ELF-1 (cell line): ENCODE data around the gene IQCH.
"Not testable (repeated sequence)": the region's sequence is repeated elsewhere in the genome, so short reads cannot be mapped to it uniquely, and the experiment has no call there.

Source experiments
- DNase-seq: peaks from one replicate; pipeline ENCODE4 v3.0.0-alpha.2; 2016; ENCODE audit warnings: low read depth, low spot score

IQCH gene

DNA sequence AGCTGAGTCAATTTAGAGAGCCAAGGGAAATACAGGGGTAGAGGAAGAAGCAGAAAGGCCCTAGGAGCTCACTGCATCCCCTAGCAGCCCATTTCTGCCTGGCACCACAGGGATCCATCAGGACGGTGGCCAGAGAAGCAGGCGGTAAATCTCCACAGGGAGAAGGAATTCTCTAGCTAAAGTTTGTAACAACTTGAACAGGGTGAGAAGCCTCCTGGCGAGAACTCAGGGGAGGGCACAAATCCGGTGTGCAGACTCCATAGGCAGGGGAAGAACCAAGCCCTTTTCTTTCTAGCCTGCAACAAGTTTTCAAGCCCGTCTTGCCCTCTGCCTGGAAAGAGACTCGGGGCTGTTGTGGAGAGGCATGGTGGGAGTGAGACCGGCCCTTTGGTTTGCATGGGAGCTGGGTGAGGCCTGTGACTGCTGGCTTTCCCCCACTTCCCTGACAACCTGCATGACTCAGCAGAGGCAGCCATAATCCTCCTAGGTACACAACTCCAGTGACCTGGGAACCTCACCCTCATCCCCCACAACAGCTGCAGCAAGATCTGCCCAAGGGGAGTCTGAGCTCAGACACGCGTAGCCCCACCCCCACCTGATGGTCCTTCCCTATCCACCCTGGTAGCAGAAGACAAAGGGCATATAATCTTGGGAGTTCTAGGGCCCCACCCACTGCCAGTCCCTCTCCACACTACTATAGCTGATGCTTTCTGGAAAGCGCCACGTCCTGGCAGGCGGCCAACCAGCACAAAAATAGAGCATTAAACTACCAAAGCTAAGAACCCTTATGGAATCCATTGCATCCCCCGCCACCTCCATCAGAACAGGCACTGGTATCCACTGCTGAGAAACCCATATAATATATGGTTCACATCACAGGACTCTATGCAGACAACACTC lies 182.0 kb downstream of the IQCH start:
- DNase-seq = peak; percentile 22

DNA sequence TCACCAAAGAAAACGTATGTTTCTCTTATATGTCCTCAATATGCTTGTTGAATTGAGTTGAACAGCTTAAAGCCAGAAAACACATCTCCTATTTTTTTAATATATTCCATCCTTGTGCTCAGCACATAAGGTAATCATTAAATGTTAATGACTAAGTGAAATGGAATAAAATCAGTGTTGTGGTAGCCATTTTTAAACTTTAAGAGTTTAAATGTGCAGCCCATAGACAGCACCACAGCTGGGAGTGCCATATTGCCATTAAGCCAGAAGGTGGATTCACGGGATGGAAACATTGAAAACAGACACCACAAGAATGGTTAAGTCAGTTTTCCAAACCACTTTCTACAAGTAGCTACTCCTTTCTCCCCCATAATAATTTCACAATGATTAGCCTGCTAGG lies 189.5 kb downstream of the IQCH start:
- no peak for DNase-seq

DNA sequence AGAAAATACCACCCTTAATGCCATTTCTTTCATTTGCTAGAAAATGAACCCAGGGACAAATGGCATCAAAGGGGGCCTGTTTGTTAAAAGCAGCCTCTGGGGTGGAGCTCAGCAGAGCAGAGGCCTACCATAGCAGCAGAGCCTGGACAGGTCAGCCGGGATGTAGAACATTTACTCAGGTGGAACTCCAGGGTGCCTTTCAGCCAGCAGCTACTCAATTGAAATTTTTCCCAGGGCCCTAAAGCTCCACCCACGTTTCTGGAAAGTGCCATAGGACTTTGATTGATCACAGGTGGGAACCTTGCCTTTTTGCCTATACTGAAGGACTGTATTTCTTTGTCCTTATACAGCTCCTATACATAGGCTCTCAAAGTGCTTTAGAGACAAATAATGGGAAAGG lies 191.9 kb downstream of the IQCH start:
- DNase-seq = peak; percentile 53

DNA sequence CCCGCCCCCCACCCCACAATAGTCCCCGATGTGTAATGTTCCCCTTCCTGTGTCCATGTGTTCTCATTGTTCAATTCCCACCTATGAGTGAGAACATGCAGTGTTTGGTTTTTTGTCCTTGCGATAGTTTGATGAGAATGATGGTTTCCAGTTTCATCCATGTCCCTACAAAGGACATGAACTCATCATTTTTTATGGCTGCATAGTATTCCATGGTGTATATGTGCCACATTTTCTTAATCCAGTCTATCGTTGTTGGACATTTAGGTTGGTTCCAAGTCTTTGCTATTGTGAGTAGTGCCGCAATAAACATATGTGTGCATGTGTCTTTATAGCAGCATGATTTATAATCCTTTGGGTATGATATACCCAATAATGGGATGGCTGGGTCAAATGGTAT lies 193.8 kb downstream of the IQCH start:
- not testable (repeated sequence) for DNase-seq

DNA sequence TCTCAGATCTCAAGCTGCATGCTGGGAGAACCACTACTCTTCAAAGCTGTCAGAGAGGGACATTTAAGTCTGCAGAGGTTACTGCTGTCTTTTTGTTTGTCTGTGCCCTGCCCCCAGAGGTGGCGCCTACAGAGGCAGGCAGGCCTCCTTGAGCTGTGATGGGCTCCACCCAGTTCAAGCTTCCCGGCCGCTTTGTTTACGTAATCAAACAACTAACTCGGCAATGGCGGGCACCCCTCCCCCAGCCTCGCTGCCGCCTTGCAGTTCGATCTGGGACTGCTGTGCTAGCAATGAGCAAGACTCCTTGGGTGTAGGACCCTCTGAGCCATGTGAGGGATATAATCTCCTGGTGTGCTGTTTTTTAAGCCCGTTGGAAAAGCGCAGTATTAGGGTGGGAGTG lies 199.1 kb downstream of the IQCH start:
- not testable (repeated sequence) for DNase-seq

DNA sequence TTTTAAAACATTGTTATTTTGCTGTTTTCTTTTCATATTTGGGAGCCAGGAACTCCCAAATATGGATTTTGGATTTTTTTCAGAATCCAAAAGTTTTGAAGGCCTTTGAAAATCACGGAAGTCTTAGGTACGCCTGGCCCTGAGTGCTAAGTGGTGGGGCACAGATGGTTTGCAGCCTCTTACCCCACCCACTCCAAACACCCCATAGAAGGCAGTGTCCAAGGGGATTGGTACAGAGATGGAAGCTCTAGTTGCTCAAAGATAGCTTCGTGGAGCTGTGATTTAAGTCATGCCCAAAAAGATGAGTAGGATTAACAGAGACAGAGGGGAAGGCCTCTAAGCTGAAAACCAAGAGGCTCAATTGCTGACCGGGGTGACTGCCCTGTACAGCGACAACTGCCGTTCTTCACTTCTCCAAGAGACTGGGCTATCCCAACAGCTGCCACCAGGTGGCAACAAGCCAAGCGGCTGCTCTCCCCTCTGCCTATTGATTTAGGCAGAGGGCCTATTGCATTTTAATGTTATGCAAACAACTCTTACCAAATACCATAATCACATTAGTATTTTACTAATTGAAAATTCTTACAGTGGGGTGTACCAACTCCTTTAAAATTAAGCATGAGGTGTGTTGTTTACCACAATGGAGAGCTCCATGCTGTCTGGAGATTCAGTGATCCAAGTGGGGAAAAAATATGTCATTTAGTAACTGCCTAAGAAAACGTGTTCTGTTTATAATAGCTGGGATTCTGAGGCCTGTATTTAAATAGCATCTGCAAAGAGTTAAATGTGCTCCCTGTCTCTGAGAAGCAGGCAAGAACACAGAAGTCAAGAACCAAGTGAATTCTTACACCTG lies 202.3 kb downstream of the IQCH start:
- peak; percentile 77 for DNase-seq

DNA sequence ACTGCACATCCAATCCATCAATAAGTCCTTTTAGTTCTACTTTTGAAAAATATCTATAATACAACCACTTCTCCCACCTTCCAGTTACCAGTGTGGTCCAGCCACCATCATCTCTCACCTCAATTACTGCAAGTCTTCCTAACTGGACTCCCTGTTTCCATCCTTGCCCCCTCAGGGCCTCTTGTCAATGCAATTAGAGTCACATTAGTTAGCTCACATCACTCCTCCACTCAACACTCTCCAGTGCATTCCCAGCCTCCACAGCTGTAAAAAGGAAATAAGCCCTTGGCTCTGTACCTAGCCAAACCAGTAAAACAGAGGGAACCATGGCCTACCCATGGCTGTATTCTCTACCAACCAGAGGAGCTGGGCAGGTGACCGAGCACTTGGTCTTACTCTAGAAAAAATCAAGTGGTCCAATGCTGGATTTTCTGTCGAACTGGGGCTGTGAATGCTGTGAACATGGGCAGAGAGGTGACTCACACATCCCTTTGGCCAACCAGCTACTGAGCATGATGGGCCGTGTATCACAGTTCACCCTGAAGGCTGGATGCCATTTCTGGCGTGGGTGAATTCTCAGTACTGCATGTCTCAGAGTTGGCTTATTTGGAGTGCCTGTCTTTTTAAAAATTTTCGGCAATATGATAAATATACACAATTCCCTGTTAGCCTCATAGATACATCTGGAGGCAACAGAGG lies 203.9 kb downstream of the IQCH start:
- peak; percentile 55 for DNase-seq

DNA sequence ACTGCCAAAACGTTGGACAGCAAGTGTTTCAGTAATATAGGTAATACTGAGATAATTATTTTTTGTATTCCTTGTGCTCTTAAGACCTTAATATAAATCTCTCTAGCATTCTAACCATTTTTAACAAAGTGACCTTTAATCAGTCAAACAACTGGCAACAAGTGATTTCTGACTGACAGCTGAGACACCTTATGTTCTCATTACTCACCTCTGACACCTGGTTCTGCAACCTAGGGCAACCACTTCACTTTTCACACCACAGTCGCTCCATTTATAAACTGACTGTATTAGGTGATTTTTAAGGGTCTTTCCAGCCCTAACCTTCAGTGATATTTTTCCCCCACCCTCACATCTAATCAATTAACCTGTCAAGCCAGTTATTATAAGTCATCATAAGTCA lies 205.9 kb downstream of the IQCH start:
- no peak for DNase-seq

DNA sequence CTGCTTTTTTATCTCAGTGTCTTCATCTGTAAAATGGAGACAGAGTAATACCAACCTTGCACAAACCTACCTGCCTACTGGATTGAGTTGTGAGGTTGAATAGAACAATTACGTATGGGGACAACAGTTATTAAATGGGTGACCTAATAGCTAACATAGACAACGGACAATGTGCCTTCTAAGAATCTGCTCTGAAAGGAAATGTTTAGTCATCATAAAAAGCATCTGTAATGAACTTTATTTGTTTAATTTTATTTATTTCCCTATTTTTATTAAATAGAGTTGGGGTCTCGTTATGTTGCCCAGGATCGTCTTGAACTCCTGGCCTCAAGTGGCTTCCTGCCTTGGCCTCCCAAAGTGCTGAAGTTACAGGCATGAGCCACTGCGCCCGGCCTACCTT lies 207.1 kb downstream of the IQCH start:
- DNase-seq = no peak

DNA sequence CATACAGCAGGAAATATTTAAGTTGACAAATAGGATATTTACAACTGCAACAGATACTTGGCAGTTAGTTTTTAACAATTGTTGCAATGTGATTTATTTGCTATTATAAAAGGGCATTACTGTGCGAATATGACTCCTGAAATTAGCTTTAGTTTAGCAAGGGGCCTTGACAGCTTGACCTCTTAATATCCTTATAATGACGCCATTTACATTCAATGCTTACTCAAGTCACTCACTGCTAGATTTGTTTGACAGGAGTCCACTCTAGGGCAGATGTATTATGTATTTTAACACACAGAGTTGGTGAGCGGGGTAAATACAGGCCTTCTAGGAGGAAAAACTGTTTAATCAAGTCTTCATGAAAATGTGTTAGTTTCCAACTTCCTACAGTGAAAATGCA lies 208.3 kb downstream of the IQCH start:
- DNase-seq = no peak

DNA sequence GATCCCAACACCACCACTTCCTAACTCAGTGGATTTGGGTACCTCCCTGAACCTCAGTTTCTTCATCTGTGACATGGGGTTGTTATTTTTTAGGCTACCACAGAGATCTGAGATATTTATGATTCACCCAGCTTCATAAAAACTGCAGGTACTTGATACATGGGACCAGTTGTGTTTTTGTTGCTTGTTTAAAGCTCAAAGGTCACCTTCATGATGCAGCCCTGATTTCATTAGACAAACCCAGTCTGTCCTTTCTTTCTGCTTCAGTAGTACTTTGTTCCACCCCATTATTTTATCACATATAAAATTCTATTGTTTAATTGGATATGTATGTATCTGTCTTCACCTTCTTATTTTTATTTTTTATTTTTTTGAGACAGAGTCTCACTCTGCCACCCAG lies 208.9 kb downstream of the IQCH start:
- no peak for DNase-seq

DNA sequence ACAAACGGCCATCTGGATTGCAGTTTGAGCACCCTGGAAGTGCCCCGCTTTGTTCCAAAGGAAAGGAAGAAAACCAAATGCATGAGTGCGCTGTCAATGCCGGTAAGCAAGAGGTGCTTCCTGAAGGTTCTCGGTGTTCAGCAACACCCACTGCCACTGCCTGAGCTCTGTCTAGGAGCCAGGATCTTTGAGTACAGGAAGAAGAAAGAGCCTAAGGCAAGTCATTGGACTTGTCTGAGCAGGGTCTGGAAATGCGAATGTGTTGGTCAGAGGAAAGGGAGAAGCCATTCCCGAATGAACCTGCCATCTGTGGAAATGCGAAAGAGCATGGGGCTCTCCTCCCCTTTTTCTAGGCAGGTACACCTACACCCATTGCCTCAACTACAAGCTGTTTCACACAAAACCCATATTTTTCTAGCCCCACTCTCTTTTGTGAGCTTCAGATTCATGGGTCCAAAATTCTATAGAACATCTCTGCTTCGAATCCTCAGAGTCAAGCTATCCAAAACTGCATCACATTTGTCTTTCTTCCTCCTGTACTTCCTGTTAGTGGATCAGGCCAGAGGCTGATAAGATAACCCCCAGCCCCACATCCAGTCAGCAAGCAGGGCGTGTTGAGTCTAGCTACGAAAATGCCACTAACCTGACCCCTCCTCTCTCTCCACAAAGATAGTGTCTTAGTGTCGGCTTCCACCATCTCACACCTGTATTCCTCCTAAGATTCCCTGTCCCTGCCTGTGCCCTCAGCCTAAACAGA lies 210.8 kb downstream of the IQCH start:
- peak; percentile 34 for DNase-seq

DNA sequence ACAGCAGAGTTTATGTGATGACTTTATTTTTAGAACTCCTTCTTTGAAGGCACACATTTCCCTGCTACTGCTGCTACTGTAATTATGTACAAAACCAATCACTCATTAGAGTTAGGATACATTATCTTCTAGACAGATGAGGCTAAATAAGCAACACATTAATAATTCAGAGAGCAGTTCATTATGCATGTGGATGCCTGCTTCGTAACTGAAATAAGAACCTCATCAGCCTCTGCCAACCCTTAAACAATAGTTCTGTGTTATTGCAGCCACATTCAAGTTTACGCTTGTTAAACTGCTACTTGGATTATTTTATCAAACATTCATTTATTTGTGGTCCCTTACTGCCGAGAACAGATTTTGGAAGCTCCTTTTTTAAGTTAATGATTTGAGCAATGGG lies 213.8 kb downstream of the IQCH start:
- no peak for DNase-seq

DNA sequence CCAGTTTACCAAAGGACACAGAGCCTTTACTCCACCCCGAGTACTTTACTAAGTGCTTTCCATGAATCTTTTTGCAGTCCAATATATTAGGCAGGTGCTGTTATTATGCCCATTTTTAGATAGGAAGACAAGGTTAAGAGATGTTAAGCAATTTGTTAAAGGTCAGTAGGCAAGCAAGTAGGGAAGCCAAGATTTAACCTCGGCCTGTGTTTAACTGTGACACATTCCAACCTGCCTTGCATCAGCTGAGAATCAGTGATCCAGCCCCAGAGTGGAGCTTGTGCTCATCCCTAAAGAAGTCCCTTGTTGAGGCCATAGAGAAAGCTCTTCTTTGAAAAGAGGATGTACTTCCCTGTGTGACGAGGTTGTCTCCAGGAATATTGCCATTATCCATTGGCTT lies 215.1 kb downstream of the IQCH start:
- DNase-seq = no peak

DNA sequence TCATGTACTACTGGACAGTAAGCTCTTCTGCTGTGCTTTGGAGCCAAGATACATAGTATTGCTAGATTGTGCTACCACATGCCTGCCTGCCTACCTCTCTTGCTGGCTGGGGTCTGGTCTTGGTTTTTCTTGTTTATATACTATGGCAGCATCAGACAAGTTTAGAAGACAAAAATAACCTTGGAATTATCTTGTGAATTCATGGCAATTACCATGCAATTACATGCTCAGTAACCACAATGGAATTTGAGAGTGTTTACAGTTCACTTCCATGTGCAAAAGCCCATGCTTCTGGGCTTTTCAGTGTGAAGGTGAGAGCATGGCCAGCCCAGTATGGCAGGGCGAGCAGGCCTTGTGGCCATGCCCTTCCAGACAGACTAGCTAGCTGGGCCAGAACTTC lies 218.4 kb downstream of the IQCH start:
- no peak for DNase-seq

DNA sequence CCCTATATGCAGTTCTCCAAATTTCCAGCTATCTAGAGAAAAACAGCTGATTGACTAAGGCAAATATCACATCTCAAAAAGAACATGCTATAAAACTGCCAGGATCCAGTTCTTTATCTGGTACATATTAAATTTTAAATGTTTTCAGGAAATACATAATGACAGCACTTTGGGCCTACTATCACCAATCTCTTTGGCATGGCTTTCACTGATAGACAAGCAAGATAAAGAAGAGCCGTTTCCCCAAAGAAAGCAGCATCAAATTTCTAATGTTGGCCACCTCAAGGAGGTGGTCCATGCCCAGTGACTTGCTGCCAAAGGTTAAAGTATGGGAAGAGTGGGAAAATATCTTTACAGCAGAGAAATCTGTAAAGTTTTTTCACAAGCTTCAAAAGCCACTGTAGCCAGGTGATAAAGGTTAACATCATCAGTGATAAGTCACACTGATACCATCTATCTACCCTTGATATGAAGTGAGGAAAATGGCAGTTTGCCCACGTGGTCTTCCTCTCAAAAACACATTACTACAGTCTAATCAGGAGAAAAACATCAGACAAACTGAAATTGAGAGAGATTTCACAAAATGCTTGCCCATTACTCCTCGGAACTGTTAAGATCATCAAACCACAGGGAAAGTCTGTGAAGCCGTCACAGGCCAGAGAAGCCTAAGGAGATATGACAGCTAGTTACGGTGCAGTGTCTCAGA lies 220.0 kb downstream of the IQCH start:
- DNase-seq = no peak

DNA sequence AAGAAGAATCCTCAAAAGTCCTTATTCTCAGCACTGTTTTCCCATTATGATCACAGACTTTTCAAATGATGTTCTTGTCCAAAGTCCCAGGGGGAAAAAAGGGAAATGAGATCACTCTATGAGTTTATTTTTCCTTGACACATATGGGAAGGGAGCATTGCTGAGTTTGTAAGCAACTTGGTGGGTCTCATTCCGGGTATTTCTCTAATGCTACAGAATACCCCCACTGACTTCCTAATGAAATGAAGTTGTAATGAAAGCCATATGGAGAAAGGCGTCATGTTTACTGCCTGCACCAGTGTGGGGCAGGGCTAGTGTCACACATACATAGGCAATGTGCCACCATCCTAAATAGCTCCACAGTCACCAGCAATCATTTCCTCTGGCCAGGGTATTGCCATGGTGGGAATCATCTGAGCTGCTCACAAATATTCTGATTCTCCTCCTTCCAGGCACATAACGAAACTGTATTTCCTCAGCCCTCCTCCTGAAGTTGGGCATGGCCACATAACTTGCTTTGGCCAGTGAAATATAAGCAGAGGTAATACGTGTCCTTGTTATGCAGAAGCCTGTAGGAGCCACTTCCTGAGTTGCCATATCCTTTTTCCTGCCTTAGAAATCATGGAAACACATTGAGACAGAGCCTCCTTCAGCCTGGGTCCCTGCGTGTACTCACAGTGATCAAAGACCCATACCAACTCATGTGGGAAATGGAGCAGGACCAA lies 225.4 kb downstream of the IQCH start:
- no peak for DNase-seq

DNA sequence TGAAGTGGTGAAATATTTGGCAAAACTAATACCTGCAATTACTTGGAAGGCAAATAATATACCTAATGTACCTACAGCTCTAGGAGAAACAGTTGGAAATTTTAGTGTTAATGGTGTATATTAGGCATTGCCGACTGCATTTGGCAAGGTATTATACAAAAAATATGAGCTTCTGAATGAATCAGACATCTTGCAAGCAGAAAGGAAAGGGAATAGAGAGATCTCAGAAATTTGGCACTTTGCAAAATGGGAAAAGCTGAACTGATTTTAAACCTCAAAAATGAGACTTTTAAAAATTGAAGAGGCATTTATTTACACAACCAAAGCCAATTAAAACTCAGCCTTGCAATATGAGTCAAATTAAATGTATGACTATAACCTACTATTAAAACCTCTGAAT lies 226.2 kb downstream of the IQCH start:
- no peak for DNase-seq

DNA sequence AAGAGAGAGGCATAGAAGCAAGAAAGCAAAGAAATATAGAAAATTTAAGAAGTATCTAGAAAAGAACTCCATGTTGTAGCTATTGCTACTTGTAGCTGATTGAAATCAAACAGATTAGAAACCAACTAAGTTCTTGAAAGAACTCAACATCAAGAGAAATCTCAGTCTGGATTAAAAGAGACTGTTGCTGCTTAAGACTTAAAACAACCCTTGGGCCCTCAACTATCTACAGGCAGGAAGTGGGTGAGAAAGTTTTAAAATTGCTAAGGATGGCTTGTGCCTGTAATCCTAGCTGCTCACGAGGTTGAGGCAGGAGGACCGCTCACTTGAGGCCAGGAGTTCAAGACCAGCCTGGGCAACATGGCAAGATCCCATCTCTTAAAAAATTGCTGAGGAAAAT lies 227.1 kb downstream of the IQCH start:
- no peak for DNase-seq

DNA sequence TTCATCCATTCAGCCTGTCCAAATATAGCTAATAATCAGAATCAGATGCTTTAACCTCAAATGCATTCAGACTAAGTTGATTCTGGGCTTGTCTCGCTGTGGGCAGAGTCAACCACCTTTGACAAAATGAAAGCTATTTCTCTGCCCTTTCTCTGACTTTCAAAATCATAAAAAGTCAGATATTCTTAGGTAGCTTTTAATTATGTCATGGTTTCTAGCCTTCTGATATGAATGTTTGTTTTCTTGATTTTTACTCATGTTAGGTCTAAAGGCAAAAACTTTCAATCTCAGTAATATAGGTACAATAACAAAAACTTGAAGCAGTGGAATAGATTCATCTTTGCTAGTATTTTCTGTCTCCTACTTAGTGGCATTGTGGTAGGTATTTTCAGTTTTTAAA lies 241.0 kb downstream of the IQCH start:
- DNase-seq = no peak
